DMS 273 (cell line): ENCODE data around the gene VWA5B1.
A peak's percentile ranks its signal among the peaks of the same experiment; 100 is the strongest.

Experiments used
- DNase-seq: peaks from one replicate; lab custom pipeline; 2025; ENCODE audit not compliant: unreplicated experiment; lab: John Stamatoyannopoulos, UW

VWA5B1 gene

GRCh38 chr1:20365421-20366055 lies 74.9 kb downstream of the VWA5B1 start:
- DNase-seq: no peak

- peak; percentile 52 for DNase-seq
Measured at GRCh38 chr1:20366056-20366462, 75.4 kb downstream of the VWA5B1 start.

DNA sequence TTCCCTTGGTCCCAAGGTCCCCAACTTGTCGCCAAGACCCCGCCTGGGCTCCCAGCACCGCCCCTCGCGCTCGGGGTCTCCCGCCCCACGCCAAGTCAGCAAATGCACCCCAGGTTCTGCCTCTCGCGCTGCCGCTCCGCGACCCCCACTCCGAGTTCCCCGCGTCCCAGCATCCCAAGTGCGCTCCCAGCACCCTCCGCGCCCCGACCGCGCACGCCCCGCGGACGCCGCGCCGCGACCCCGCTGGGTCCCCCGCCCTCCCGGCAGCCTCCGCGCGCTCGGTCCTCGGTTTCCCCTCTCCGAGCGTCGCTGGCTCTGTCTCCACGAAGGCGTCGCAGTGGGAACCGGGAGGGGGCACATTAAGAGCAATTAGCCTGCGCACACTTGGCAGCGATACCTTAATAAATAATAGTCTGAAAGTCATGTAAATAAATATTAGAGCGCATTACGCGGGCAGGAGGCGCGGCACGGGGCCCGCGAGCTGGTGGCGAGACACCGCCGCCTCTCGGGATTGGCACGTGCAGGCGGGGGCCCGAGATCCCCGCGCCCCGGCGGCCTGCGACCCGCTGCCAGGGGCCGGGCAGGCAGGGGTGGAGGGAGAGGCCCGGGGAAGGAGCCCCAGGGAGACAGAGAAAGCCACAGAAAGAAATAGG lies 75.9 kb downstream of the VWA5B1 start:
- peak; percentile 57 for DNase-seq

GRCh38 chr1:20367116-20367585 lies 76.5 kb downstream of the VWA5B1 start:
- DNase-seq: peak; percentile 82

DNA sequence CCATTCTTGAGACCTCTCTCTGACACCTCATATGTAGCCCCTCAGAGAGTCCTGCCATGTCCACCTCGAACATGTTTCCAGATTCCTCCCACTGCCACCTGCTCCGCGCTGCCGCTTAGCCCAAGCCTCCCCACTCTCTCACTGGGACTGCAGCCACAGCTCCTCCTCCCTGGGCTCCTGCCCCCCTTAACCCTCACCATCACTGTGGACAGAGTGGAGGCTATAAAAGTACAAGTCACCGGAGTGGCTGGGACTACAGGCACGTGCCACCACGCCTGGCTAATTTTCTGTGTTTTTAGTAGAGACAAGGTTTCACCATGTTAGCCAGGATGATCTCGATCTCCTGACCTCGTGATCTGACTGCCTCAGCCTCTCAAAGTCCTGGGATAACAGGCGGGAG lies 77.0 kb downstream of the VWA5B1 start:
- no peak for DNase-seq

GRCh38 chr1:20368866-20369470 lies 78.3 kb downstream of the VWA5B1 start:
- DNase-seq: no peak

DNA sequence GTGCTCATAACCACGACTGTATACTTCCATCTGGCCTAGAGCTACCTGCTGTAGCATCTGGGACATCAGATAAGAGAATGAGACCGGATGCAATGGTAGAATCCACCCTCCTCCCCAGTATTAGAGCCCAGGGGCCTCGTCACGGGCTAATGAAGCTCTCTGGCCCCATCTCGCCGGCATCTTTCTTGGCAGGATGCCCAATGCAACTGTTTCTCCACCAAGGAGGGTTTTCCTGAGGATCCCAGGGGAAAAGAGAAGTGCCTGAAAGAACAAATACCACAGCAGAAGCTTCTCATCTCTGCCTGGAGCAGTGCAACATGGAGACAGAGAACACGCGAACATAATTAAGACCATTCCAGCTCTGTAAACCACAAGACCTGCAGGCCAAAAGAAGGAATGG lies 80.0 kb downstream of the VWA5B1 start:
- peak; percentile 58 for DNase-seq

DNA sequence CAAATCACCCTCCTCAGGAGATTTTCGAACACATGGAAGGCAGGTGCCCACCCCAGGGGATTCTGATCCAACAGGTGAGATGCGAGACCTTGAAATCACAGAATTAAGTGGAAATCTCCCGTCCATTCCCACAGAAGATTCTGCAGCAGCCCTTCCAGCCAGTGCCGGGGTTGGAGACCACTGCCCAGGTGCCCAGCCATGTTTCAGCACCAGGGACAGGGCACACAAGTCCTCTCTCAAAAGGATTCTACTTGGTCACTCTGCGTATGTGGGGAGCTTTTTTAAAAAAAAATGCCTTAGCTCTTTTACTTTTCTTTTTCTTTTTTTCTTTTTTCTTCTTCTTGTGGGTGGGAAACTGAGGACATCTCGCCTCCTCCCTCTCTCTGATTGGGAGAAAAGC lies 80.7 kb downstream of the VWA5B1 start:
- no peak for DNase-seq

- no peak for DNase-seq
Measured at GRCh38 chr1:20371883-20372282, 81.2 kb downstream of the VWA5B1 start.

- DNase-seq: no peak
Measured at GRCh38 chr1:20372676-20373075, 82.0 kb downstream of the VWA5B1 start.

DNA sequence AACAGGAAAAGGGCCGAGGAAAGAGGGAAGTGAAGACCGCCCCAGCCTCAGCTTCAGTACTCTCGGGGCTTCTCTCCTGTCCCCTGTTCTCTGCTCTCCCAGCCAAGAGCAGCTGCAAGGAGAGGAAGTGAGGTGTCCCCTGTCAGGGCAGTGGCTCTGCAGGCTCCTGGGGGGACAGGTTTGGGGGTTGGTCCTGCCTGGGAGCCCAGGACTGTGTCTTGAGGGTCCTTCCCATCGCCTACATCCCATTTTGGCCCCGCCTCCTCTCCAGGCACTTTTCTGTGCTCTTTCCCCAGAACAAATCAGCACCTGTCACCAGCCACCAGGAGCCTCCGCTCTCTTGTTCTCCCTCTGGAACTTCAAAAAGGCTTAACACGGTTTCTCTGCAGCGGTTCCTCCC lies 82.6 kb downstream of the VWA5B1 start:
- DNase-seq: no peak

- peak; percentile 48 for DNase-seq
Measured at GRCh38 chr1:20373764-20374163, 83.1 kb downstream of the VWA5B1 start.

DNA sequence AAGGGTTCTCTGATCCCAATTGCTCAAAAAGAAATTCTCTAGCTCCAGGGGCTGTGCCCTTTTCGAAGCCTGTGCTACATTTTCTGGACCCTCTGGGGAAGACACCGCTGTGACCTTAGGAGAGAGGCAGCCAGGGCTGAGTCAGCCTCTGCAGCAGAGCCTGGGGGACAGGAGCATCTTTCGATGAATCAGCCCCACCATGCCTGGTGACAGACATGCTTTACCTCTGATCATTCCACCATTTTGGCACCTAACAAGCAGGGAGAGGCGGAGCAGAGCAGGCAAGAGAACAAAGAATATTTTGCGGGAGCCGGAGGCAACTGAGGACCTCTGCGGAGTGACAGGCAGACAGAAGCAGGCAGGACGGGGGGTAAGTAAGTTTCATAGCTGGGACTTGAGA lies 84.9 kb downstream of the VWA5B1 start:
- DNase-seq: no peak

- no peak for DNase-seq
Measured at GRCh38 chr1:20376171-20376570, 85.5 kb downstream of the VWA5B1 start.

- peak; percentile 74 for DNase-seq
Measured at GRCh38 chr1:20376880-20377494, 86.3 kb downstream of the VWA5B1 start.

- no peak for DNase-seq
Measured at GRCh38 chr1:20377516-20378270, 87.0 kb downstream of the VWA5B1 start.

DNA sequence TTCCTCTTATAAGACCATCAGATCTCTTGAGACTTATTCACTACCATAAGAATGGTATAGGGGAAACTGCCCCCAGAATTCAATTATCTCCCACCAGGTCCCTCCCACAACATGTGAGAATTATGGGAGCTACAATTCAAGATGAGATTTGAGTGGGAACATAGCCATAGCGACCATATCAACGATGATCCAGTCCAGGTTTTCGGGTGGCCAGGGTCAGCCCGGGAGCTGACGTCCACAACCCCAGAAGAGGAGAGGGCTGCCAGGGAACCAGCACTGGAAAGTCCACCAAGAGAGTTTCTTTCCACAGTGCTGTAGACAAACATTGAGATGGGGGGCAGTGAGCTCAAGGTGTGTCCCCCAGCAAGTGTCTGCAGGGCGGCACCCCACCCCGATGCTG lies 88.4 kb downstream of the VWA5B1 start:
- DNase-seq: no peak

GRCh38 chr1:20380175-20380574 lies 89.5 kb downstream of the VWA5B1 start:
- no peak for DNase-seq

- DNase-seq: no peak
Measured at GRCh38 chr1:20380616-20381035, 90.0 kb downstream of the VWA5B1 start.

DNA sequence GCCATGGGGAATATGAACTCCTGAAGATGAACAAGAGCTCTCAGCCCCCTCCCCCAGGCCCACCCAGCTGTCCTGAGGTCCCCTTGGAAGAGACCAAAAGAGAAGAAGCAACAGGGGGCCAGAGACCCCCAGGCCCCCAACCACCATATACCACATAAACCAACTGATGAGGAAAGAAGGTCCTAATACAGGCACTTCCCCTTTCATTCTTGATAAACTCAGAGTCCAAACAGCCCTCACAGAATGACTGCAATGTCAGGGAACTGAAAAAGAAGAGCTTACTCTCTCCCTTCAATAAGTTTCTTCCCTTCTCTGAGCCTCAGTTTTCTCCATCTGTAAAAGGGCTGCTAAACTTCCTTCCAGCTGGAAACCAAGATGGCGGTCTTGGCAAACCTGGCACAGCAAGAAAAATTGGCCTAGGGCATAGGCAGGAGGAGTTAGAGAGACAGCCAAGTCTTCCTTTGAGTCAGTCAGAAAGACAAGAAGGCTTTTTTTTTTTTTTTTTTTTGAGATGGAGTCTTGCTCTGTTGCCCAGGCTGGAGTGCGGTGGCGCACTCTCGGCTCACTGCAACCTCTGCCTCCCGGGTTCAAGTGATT lies 90.5 kb downstream of the VWA5B1 start:
- no peak for DNase-seq

GRCh38 chr1:20381961-20382360 lies 91.3 kb downstream of the VWA5B1 start:
- DNase-seq: no peak
